ENCODE data around the gene SLC39A10.

Gene SLC39A10

GRCh38 chr2:195730912-195731311 is 73.9 kb downstream of the SLC39A10 start:
- no peak for DNase-seq

- no peak for DNase-seq
These were observed 75.5 kb downstream of the SLC39A10 start for GRCh38 chr2:195732574-195732973.

- no peak for DNase-seq
These were observed 76.8 kb downstream of the SLC39A10 start for GRCh38 chr2:195733831-195734230.

- DNase-seq: no peak
These were observed 77.4 kb downstream of the SLC39A10 start for GRCh38 chr2:195734395-195734794.

- no peak for DNase-seq
These were observed 77.9 kb downstream of the SLC39A10 start for GRCh38 chr2:195734931-195735330.

GRCh38 chr2:195735347-195735746 is 78.3 kb downstream of the SLC39A10 start:
- no peak for DNase-seq

GRCh38 chr2:195737511-195738325 is 80.7 kb downstream of the SLC39A10 start:
- DNase-seq: no peak

GRCh38 chr2:195741191-195741590 is 84.2 kb downstream of the SLC39A10 start:
- no peak for DNase-seq

GRCh38 chr2:195756218-195756942 is 99.4 kb downstream of the SLC39A10 start:
- no peak for DNase-seq

GRCh38 chr2:195758846-195759245 is 101.8 kb downstream of the SLC39A10 start:
- no peak for DNase-seq

- DNase-seq: no peak
These were observed 102.9 kb downstream of the SLC39A10 start for GRCh38 chr2:195759877-195760276.

GRCh38 chr2:195763866-195764265 is 106.8 kb downstream of the SLC39A10 start:
- no peak for DNase-seq

GRCh38 chr2:195766691-195767090 is 109.7 kb downstream of the SLC39A10 start:
- no peak for DNase-seq

GRCh38 chr2:195768431-195768830 is 111.4 kb downstream of the SLC39A10 start:
- DNase-seq: no peak

GRCh38 chr2:195769975-195770374 is 112.9 kb downstream of the SLC39A10 start:
- DNase-seq: no peak

- DNase-seq: no peak
These were observed 122.5 kb downstream of the SLC39A10 start for GRCh38 chr2:195779491-195779890.

GRCh38 chr2:195782156-195782555 is 125.1 kb downstream of the SLC39A10 start:
- no peak for DNase-seq
